Measurements from ENCODE around the gene DLGAP4.

The DLGAP4 gene

GRCh38 chr20:36350439-36350838 lies 44.3 kb downstream of the DLGAP4 start:
- no peak for DNase-seq (ENCODE audit: low read depth, low spot score)

DNA sequence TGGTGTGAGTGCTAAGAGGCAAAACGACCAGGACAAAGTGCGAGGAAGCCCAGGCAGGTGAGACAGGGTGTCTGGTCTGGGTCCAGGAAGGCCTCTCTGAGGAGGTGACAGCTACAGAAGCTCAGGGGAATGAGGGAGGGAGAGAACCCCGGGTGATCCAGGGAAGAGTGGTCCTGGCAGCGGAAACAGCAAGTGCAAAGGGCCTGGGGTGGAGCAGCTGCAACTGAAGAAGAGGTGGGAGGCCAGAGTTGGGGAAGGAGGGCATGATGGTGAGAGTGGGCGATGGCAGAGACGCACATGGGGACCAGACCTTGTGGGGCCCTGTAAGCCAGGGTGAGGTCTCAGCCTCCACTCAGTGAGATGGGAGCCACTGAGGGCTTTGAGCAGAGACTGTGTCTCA lies 45.8 kb downstream of the DLGAP4 start:
- DNase-seq (ENCODE audit: low read depth, low spot score) = no peak

DNA sequence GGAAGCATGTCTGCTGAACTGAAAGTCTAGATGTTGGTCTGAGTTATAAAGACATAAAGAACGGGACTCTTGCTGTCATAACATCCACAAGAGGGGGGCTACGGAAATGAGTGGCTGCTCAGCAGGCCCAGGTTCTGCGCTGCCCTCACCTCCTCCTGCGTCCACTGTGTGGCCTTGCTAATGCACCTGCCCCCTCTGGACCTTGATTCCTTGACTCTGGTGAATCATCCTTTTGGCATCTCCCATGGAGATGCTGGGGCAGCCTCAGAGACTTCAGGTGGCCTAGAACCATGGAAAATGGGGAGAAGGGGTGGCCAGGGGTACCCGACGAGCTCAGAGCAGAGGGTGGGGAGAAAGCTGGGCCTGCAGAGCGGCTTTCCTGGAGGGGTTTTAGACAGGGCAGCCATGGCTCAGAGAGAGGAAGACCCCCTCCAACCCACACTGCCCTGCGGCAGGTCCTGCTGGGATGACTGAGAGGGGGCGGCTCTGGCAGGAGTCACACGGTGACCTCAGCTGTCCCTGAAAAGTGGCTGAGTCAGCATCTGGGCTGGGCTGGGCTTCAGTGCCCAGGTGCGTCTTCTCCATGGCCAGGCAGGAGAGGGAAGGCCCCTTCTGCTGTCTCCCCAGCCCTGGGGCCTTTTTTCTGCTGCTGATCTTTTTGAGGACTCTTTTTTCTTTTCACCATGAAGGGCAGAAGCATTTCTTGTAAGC lies 46.9 kb downstream of the DLGAP4 start:
- no peak for DNase-seq (ENCODE audit: low read depth, low spot score)

DNA sequence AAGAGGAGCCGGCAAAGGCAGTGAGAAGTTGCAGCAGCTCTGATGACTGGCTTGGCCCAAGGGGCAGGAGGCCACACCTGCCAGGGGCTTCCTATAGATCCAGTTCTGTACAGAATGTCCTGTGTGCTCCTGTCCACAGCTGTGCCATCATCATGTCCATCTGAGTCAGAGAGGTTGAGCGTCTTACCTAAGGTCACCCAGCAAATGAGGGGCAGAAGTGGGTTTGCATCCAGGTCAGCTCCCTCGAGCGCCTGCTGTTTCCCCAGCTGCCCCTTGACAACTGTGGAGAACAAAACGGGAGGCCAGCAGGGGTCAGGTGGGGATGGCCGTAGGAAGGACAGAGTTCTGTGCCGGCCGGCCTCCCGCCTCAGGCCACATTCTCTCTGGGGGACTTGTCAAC lies 47.6 kb downstream of the DLGAP4 start:
- no peak for DNase-seq (ENCODE audit: low read depth, low spot score)

GRCh38 chr20:36355469-36356171 lies 49.5 kb downstream of the DLGAP4 start:
- DNase-seq (ENCODE audit: low read depth, low spot score) = no peak

- no peak for DNase-seq (ENCODE audit: low read depth, low spot score)
Measured at GRCh38 chr20:36359668-36360406, 53.7 kb downstream of the DLGAP4 start.

GRCh38 chr20:36360429-36360828 lies 54.3 kb downstream of the DLGAP4 start:
- DNase-seq (ENCODE audit: low read depth, low spot score) = no peak

GRCh38 chr20:36361406-36361805 lies 55.3 kb downstream of the DLGAP4 start:
- DNase-seq (ENCODE audit: low read depth, low spot score) = no peak

DNA sequence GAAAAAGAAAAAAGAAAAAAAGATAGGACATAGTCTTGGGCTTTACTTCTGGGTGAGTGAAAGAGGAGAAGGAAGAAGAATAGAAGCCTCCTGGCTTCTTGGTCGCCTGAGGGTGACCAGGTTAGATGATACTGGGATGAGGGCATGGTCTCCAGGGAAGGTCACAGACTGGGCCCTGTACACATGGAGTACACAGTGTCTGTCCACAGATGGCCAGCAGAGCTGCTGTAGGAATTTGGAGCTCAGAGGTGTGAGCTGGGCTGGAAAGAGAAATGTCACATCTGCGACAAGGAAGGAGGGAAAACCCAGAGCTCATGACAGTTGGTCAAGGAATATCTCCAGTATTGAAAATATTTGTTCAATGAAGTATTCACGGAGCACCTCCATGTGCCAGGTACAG lies 56.1 kb downstream of the DLGAP4 start:
- DNase-seq (ENCODE audit: low read depth, low spot score) = no peak

DNA sequence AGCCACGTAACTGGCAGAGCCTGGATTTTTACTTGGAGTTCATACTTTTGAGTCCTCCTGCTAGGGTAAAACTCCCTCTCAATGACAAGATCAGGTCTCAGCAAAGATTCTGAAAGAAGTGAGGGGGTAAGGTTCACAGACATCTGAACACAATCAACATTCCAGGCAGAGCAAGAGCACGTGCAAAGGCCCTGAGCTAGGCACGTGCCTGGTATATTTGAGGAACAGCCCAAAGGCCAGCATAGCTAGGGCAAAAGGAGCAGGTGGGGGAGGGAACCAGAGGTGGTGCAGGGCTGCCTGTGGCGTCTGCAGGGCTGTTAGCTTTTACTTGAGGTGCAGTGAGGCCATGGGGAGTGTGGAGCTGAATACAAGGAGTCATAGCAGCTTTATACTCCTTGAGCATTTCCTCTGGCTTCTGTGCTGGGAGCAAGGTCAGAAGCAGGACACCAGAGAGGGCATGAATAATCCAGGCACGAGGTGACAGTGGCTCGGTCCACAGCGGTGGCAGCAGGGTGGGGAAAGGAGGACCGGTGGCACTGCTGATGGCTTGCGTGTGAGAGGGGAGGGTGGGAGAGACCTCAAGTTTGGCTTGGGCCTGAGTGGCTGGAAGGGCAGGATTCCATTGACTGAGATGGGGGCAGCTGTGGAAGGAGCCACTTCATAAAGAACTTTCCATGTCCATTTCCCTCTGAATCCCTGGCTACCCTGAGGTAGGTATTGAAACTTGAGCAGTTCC lies 57.0 kb downstream of the DLGAP4 start:
- no peak for DNase-seq (ENCODE audit: low read depth, low spot score)

DNA sequence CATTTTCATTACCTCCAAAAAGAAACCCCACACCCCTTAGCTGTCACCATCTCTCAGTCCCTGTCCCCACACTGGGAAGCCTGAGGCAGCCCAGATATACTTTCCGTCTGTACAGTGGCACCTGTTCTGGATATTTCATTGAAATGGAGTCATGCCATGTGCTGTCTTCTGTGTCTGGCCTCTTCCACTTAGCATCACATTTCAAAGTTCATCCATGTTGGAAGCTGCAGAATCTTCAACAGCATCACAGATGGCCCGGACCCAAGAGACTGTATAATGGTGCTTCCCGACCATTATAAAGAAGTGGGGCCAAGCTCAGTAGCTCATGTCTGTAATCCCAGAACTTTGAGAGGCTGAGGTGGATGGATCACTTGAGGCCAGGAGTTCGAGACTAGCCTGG lies 58.4 kb downstream of the DLGAP4 start:
- no peak for DNase-seq (ENCODE audit: low read depth, low spot score)

- no peak for DNase-seq (ENCODE audit: low read depth, low spot score)
Measured at GRCh38 chr20:36366623-36367369, 60.7 kb downstream of the DLGAP4 start.

DNA sequence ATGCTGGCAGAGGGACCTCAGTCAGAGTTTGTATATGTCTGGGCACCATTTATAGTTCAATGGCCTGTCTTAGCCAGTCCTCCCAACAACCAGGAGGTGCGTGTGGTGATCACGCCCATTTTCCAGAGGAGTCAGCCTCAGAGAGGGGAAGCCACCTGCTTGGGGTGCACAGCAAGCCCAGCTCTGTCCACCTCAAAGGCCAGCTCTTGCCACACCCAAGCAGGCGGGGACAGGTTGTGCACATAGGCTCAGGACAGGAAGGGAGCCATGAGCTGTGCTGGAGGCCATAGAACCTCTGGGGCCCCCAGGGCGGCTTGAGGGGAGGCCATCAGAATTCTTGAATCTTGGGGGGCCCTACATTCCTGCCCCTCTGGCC lies 61.2 kb downstream of the DLGAP4 start:
- no peak for DNase-seq (ENCODE audit: low read depth, low spot score)

- no peak for DNase-seq (ENCODE audit: low read depth, low spot score)
Measured at GRCh38 chr20:36367907-36368799, 62.0 kb downstream of the DLGAP4 start.

- DNase-seq (ENCODE audit: low read depth, low spot score) = no peak
Measured at GRCh38 chr20:36368869-36369268, 62.7 kb downstream of the DLGAP4 start.

GRCh38 chr20:36369739-36370138 lies 63.6 kb downstream of the DLGAP4 start:
- DNase-seq (ENCODE audit: low read depth, low spot score) = no peak

GRCh38 chr20:36370991-36371790 lies 65.1 kb downstream of the DLGAP4 start:
- DNase-seq (ENCODE audit: low read depth, low spot score) = no peak

DNA sequence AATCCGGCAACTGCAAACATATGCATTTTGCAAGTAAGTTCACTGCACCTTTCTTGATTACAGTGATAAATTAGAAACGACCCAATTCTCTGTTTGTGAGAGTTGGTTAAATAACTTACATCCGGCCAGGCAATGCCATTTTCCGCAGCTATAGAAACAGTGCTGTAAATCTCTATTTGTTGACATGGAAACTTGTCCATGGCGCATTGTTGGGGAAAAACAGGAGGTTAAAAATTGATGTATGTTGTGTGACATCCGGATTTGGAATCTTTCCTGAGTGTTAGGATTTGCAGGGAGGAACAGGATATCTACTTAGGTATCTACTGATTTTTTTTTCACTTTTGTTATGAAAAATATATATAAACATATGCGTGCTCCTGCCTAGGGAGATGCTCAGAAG lies 66.5 kb downstream of the DLGAP4 start:
- DNase-seq (ENCODE audit: low read depth, low spot score) = no peak

DNA sequence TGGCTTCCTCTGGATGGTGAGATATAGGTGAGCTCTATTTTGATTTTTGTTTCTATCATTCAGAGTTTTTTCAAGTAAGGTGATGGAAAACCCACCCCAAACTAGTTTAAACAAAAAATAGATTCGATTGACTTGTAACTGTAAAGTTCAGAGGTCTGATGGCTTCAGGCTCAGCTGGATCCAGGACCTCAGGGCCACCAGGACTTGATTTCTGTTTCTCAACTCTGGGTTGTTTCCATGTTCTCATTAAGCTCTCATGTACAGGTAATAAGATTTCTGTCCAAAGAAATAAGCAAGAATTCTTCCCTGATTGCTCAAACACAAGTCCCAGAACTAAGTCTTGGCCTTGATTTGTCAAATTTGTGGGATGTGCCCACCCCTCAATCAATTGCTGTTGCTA lies 67.0 kb downstream of the DLGAP4 start:
- DNase-seq (ENCODE audit: low read depth, low spot score) = no peak

GRCh38 chr20:36374995-36375394 lies 68.9 kb downstream of the DLGAP4 start:
- no peak for DNase-seq (ENCODE audit: low read depth, low spot score)

Data from activated naive CD8-positive, alpha-beta T cell treated with anti-CD3 and anti-CD28 coated beads, Interleukin-2, amount 50 U/mL, for 16 hours (primary cell).